GM23338 (cell line): ENCODE results near the gene STX11. TPM values are rescaled to one million over a fixed set of nuclear protein-coding genes. Genes with fewer than 3 reads are reported as not detected.

Experiments used
- ATAC-seq: fragments of 200-7000 bp; cut with Tn5 transposase; 3 replicates; pipeline ENCODE4 v1.9.1; 2020
- DNase-seq: peaks from one replicate; pipeline ENCODE4 v3.0.0-alpha.2; 2015; ENCODE audit warnings: low spot score
- H2AFZ ChIP-seq: fragments of 200-600 bp; sonication (generic); 2 replicates; pipeline ENCODE4 v1.8.0; 2016; ENCODE audit warnings: antibody characterized with exemption, mild to moderate bottlenecking, moderate library complexity
- H3F3A ChIP-seq: fragments of 200-600 bp; sonication (generic); replicated peaks from 2 replicates; pipeline ENCODE4 v1.8.0; 2017; ENCODE audit warnings: antibody characterized with exemption, mixed run types, low read depth
- H3K27ac ChIP-seq: fragments of 200-600 bp; sonication (generic); 2 replicates; pipeline ENCODE4 v1.6.1; 2016; ENCODE audit warnings: low read depth
- H3K27me3 ChIP-seq: fragments of 200-600 bp; sonication (generic); 2 replicates; pipeline ENCODE4 v1.8.0; 2016; ENCODE audit warnings: mild to moderate bottlenecking, mixed run types, moderate library complexity; ENCODE audit not compliant: insufficient read depth
- H3K36me3 ChIP-seq: fragments of 200-600 bp; sonication (generic); 2 replicates; pipeline ENCODE4 v1.8.0; 2016; ENCODE audit warnings: mild to moderate bottlenecking; ENCODE audit not compliant: insufficient read depth
- H3K4me1 ChIP-seq: fragments of 200-600 bp; sonication (generic); 2 replicates; pipeline ENCODE4 v1.8.0; 2016; ENCODE audit warnings: mild to moderate bottlenecking, moderate library complexity; ENCODE audit not compliant: insufficient read depth
- H3K4me2 ChIP-seq: fragments of 200-600 bp; sonication (generic); 2 replicates; pipeline ENCODE4 v1.7.1; 2017; ENCODE audit warnings: mixed run types
- H3K4me3 ChIP-seq: fragments of 200-600 bp; sonication (generic); 2 replicates; pipeline ENCODE4 v1.6.1; 2016; ENCODE audit warnings: mixed run types
- H3K79me2 ChIP-seq: fragments of 200-600 bp; sonication (generic); replicated peaks from 2 replicates; pipeline ENCODE4 v1.8.0; 2017; ENCODE audit warnings: mild to moderate bottlenecking; ENCODE audit not compliant: insufficient read depth
- H3K9me2 ChIP-seq: fragments of 200-600 bp; sonication (generic); 2 replicates; pipeline ENCODE4 v1.8.0; 2017; ENCODE audit not compliant: insufficient read depth
- H4K20me1 ChIP-seq: fragments of 200-600 bp; sonication (generic); replicated peaks from 2 replicates; pipeline ENCODE4 v1.8.0; 2017; ENCODE audit warnings: mild to moderate bottlenecking; ENCODE audit not compliant: insufficient read depth
- H3K27ac Mint-ChIP-seq: 2 replicates; pipeline ENCODE4 v1.8.0; 2020; ENCODE audit warnings: inconsistent platforms, mild to moderate bottlenecking, moderate library complexity, mixed read lengths
- H3K27me3 Mint-ChIP-seq: 3 replicates; pipeline ENCODE4 v1.8.0; 2022; ENCODE audit warnings: low read depth, mild to moderate bottlenecking, moderate library complexity, mixed read lengths, inconsistent platforms; ENCODE audit not compliant: insufficient read depth, poor library complexity
- H3K36me3 Mint-ChIP-seq: 3 replicates; pipeline ENCODE4 v1.8.0; 2021; ENCODE audit warnings: low read depth, mild to moderate bottlenecking, inconsistent platforms, moderate library complexity, mixed read lengths
- H3K4me1 Mint-ChIP-seq: 3 replicates; pipeline ENCODE4 v1.8.0; 2020; ENCODE audit warnings: mild to moderate bottlenecking, inconsistent platforms, mixed read lengths
- H3K4me3 Mint-ChIP-seq: 3 replicates; pipeline ENCODE4 v1.8.0; 2021; ENCODE audit warnings: moderate library complexity, mild to moderate bottlenecking, inconsistent platforms, mixed read lengths
- H3K9me3 Mint-ChIP-seq: 3 replicates; pipeline ENCODE4 v1.8.0; 2020; ENCODE audit warnings: moderate library complexity, mild to moderate bottlenecking, inconsistent platforms, mixed read lengths
- EZH2phosphoT487 ChIP-seq: fragments of 200-600 bp; sonication (generic); IDR thresholded peaks from one replicate; pipeline ENCODE4 v1.8.1; 2018; ENCODE audit warnings: antibody characterized with exemption; ENCODE audit not compliant: unreplicated experiment
- JUNB ChIP-seq: IDR thresholded peaks from one replicate; pipeline ENCODE4 v1.6.1; 2016; ENCODE audit warnings: antibody characterized with exemption; ENCODE audit not compliant: unreplicated experiment
- STAT1 ChIP-seq: IDR thresholded peaks from one replicate; pipeline ENCODE4 v1.6.1; 2016; ENCODE audit warnings: antibody characterized with exemption; ENCODE audit not compliant: unreplicated experiment
- ZNF114 ChIP-seq: fragments of 250-450 bp; sonication (Bioruptor Pico); IDR thresholded peaks from 2 replicates; pipeline ENCODE4 v1.5.0; 2020; ENCODE audit warnings: mild to moderate bottlenecking, moderate library complexity
- ZNF331 ChIP-seq: fragments of 250-450 bp; sonication (Bioruptor Pico); IDR thresholded peaks from 2 replicates; pipeline ENCODE4 v1.5.0; 2020; ENCODE audit warnings: low read depth, mild to moderate bottlenecking, moderate library complexity
- polyA plus RNA-seq: library from polyadenylated mRNA; unstranded; fragments of >200 nt; fragmentation: Nextera tagmentation; extraction: Ambion mirVana; gene quantifications from 2 replicates; pipeline ENCODE4 v1.2.1, GENCODE V29; 2016
- total RNA-seq: library from RNA; depleted of rRNA; stranded (reverse); fragments of >200 nt; shearing (Covaris generic); gene quantifications from 2 replicates; pipeline ENCODE4 v1.2.3, GENCODE V29; 2014
- TF ChIP-seq, protein P1 (sequence below): fragments of 250-450 bp; sonication (Bioruptor Pico); IDR thresholded peaks from 2 replicates; pipeline ENCODE4 v1.5.0; 2020; ENCODE audit warnings: mild to moderate bottlenecking, moderate library complexity
- TF ChIP-seq, protein P2 (sequence below), 2 experiments: fragments of 200-600 bp in 1 of 2; sonication (generic) in 1 of 2; conservative IDR thresholded peaks; 2 replicates each; pipeline versions ENCODE4 v1.5.1 to v1.6.1; 2016 to 2017; ENCODE audit warnings: antibody characterized with exemption in 2 of 2, low read depth in 2 of 2, mild to moderate bottlenecking in 2 of 2, moderate library complexity in 1 of 2

Gene STX11
- total and polyA plus RNA-seq, 2 experiments from 2014 or later, result 0.35 to 0.52 TPM

DNA sequence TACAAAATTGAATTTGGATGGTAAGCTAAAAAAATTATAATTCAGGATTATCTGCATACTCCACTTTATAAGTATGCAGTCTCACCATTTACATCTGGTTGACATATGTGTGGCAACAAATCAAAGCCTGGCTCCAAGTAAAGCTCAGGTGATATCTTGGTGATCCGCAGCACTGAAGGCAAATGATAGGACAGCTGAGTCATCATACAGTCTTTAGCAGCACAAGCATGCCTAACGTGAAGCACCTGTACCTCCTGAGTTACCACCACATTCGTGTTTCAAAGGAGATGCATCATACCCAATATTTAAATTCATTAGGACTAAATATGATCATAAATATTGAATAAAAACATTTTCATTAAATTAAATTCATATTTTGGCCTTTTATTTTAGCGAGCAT lies 11.8 kb upstream of the STX11 start (continued):
- TF ChIP-seq, protein P1, sequence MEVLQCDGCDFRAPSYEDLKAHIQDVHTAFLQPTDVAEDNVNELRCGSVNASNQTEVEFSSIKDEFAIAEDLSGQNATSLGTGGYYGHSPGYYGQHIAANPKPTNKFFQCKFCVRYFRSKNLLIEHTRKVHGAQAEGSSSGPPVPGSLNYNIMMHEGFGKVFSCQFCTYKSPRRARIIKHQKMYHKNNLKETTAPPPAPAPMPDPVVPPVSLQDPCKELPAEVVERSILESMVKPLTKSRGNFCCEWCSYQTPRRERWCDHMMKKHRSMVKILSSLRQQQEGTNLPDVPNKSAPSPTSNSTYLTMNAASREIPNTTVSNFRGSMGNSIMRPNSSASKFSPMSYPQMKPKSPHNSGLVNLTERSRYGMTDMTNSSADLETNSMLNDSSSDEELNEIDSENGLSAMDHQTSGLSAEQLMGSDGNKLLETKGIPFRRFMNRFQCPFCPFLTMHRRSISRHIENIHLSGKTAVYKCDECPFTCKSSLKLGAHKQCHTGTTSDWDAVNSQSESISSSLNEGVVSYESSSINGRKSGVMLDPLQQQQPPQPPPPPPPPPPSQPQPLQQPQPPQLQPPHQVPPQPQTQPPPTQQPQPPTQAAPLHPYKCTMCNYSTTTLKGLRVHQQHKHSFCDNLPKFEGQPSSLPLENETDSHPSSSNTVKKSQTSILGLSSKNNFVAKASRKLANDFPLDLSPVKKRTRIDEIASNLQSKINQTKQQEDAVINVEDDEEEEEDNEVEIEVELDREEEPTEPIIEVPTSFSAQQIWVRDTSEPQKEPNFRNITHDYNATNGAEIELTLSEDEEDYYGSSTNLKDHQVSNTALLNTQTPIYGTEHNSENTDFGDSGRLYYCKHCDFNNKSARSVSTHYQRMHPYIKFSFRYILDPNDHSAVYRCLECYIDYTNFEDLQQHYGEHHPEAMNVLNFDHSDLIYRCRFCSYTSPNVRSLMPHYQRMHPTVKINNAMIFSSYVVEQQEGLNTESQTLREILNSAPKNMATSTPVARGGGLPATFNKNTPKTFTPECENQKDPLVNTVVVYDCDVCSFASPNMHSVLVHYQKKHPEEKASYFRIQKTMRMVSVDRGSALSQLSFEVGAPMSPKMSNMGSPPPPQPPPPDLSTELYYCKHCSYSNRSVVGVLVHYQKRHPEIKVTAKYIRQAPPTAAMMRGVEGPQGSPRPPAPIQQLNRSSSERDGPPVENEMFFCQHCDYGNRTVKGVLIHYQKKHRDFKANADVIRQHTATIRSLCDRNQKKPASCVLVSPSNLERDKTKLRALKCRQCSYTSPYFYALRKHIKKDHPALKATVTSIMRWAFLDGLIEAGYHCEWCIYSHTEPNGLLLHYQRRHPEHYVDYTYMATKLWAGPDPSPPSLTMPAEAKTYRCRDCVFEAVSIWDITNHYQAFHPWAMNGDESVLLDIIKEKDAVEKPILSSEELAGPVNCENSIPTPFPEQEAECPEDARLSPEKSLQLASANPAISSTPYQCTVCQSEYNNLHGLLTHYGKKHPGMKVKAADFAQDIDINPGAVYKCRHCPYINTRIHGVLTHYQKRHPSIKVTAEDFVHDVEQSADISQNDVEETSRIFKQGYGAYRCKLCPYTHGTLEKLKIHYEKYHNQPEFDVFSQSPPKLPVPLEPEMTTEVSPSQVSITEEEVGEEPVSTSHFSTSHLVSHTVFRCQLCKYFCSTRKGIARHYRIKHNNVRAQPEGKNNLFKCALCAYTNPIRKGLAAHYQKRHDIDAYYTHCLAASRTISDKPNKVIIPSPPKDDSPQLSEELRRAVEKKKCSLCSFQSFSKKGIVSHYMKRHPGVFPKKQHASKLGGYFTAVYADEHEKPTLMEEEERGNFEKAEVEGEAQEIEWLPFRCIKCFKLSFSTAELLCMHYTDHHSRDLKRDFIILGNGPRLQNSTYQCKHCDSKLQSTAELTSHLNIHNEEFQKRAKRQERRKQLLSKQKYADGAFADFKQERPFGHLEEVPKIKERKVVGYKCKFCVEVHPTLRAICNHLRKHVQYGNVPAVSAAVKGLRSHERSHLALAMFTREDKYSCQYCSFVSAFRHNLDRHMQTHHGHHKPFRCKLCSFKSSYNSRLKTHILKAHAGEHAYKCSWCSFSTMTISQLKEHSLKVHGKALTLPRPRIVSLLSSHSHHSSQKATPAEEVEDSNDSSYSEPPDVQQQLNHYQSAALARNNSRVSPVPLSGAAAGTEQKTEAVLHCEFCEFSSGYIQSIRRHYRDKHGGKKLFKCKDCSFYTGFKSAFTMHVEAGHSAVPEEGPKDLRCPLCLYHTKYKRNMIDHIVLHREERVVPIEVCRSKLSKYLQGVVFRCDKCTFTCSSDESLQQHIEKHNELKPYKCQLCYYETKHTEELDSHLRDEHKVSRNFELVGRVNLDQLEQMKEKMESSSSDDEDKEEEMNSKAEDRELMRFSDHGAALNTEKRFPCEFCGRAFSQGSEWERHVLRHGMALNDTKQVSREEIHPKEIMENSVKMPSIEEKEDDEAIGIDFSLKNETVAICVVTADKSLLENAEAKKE (CRISPR knock-in tag), result no peak

DNA sequence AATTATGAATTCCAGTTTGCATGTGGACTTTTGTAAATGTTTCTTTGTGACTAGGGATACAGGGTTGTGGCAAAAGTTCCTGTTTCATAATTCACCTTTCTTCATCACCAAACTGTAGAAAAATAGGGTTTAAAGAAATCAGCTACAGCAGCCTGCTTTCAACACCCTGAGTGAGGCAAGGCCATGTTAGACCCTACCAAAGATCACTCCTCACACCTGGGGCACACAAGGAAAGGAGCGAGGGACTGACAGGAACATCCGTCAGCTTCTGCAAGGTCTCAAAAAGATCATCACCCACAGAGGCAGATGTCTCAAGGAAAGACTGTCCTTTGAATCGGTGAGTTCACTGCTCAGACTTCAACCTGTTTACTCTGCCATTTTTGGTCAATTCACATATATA lies 10.5 kb upstream of the STX11 start:
- no peaks in the 10 kb centered on the region for H3K36me3 Mint-ChIP-seq
- H3K4me1 ChIP-seq, result no peaks in the 10 kb centered on the region
- TF ChIP-seq STAT1 (no peak), EZH2phosphoT487 (no peak), JUNB (no peak), ZNF114 (CRISPR knock-in tag) (no peak), ZNF331 (CRISPR knock-in tag) (no peak)
- TF ChIP-seq, protein P2, sequence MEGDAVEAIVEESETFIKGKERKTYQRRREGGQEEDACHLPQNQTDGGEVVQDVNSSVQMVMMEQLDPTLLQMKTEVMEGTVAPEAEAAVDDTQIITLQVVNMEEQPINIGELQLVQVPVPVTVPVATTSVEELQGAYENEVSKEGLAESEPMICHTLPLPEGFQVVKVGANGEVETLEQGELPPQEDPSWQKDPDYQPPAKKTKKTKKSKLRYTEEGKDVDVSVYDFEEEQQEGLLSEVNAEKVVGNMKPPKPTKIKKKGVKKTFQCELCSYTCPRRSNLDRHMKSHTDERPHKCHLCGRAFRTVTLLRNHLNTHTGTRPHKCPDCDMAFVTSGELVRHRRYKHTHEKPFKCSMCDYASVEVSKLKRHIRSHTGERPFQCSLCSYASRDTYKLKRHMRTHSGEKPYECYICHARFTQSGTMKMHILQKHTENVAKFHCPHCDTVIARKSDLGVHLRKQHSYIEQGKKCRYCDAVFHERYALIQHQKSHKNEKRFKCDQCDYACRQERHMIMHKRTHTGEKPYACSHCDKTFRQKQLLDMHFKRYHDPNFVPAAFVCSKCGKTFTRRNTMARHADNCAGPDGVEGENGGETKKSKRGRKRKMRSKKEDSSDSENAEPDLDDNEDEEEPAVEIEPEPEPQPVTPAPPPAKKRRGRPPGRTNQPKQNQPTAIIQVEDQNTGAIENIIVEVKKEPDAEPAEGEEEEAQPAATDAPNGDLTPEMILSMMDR (conservative IDR thresholded peaks at IDR 0.05; ENCODE audit: low read depth in 2 of 2), result no peak
- TF ChIP-seq, protein P1 (CRISPR knock-in tag), result no peak

More for the DNA sequence above, 10.5 kb upstream of the STX11 start:
- H4K20me1 ChIP-seq, result no peaks in the 10 kb centered on the region
- Mint-ChIP-seq H3K4me3 (no peak overlapping the region), H3K27ac (no peak overlapping the region), H3K4me1 (no peaks in the 10 kb centered on the region), H3K27me3 (peaks cover 4% of the 10 kb centered on the region), H3K9me3 (no peaks in the 10 kb centered on the region)
- no peaks in the 10 kb centered on the region for H3K9me2 ChIP-seq
- no peak for ATAC-seq
- no peaks in the 10 kb centered on the region for H3K27me3 ChIP-seq
- no peaks in the 10 kb centered on the region for H3K79me2 ChIP-seq
- H2AFZ ChIP-seq, result no peak overlapping the region
- no peak overlapping the region for H3K4me3 ChIP-seq
- H3K27ac ChIP-seq, result no peak overlapping the region
- no peaks in the 10 kb centered on the region for H3F3A ChIP-seq
- H3K36me3 ChIP-seq, result no peaks in the 10 kb centered on the region
- no peak for DNase-seq
- no peak overlapping the region for H3K4me2 ChIP-seq
